ACC112 (cell line): ENCODE measurements around the gene OSR1.

Experiments used
- H2AFZ ChIP-seq: fragments of 200-600 bp; sonication (generic); one replicate; pipeline ENCODE4 v1.6.0; 2017; ENCODE audit warnings: antibody characterized with exemption, low read length; ENCODE audit not compliant: unreplicated experiment
- H3K27ac ChIP-seq: fragments of 200-600 bp; sonication (generic); 2 replicates; pipeline ENCODE4 v1.5.1; 2014; ENCODE audit warnings: low read depth, mild to moderate bottlenecking, antibody characterized with exemption, low read length, moderate library complexity
- H3K27me3 ChIP-seq: fragments of 200-600 bp; sonication (generic); 2 replicates; pipeline ENCODE4 v1.6.1; 2014; ENCODE audit warnings: mild to moderate bottlenecking, antibody characterized with exemption, low read length, moderate library complexity, mixed read lengths; ENCODE audit not compliant: insufficient read depth
- H3K36me3 ChIP-seq: fragments of 200-600 bp; sonication (generic); 2 replicates; pipeline ENCODE4 v1.6.1; 2016; ENCODE audit warnings: mild to moderate bottlenecking, antibody characterized with exemption, low read length, moderate library complexity, mixed read lengths; ENCODE audit not compliant: insufficient read depth
- H3K4me1 ChIP-seq: fragments of 200-600 bp; sonication (generic); one replicate; pipeline ENCODE4 v1.6.1; 2016; ENCODE audit warnings: low read length, mixed read lengths; ENCODE audit not compliant: insufficient read depth, unreplicated experiment, control insufficient read depth
- H3K4me3 ChIP-seq: fragments of 200-600 bp; sonication (generic); 2 replicates; pipeline ENCODE4 v1.5.1; 2014; ENCODE audit warnings: mild to moderate bottlenecking, low read depth, low read length
- H3K79me2 ChIP-seq: fragments of 200-600 bp; sonication (generic); one replicate; pipeline ENCODE4 v1.6.0; 2016; ENCODE audit warnings: low read length; ENCODE audit not compliant: control insufficient read depth, unreplicated experiment, insufficient read depth

Gene OSR1

DNA sequence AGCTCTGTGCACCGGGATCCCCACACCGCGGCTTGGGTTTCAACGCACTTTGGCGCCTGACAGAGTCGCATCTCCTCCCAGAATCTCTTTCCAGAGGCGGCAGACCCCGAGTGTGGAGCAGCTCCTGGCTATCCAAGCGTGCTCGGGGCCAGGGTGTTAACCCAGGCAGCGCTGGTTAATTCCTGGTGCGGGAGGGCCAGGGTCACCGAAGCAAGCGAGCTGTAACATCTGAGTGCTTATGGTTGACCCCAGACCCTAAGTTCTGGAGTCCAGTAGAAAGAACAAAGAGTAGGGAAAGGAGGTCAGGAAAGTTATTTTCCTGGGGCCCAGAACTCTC is 566 bp upstream of the OSR1 start:
- H3K4me3 ChIP-seq = peak overlapping the region; percentile 95
- H3K27me3 ChIP-seq = no peaks in the 10 kb centered on the region
- H3K4me1 ChIP-seq = peaks cover 24% of the 10 kb centered on the region
- H3K36me3 ChIP-seq = no peaks in the 10 kb centered on the region
- no peak overlapping the region for H3K27ac ChIP-seq
- H3K79me2 ChIP-seq = peaks cover 44% of the 10 kb centered on the region
- H2AFZ ChIP-seq = peak overlapping the region; percentile 78

DNA sequence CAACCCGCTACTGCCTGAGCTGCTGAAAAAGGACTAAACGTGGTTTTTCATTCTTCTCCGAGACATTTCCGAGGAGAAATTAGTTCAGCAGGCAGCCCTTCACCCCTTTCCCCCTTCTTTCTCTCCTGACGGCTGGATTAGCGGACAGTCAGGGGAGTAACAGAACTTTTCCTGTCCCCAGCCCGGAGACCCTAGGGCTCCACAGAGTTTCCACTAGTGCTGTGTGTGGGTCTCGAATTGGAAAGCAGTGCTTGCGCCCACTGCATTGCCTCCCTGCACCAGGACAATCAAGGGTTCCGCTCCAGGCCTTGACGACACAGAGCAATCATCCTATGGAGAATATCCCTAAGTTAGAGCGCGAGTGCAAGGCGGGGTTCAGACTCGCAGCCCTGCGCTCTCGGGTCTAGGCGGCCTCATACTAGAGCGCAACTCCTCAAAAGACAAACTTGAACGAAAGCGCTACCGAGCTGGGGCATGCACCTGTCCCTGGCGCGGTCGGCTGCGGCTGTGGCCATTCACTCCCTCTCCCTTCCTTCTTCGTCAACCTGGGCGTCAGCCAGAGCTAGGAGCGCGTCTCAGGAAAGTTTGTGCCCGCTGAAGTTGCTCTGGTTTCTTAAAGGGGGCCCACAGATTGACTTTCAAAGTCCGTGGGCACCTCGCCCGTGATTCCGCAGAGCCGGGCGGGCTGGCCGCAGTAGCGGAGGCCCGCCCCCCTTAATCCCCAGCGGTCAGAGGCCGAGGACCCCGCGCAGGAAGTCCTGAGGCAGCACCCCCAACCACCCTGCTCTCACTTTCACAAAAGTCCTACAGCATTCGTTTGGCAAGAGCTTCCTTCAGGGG is 801 bp downstream of the OSR1 start:
- Histone ChIP-seq H3K79me2 (peaks cover 53% of the 10 kb centered on the region), H3K4me1 (peaks cover 28% of the 10 kb centered on the region), H3K27ac (peak overlapping the region; percentile 17; the same call in 1 of the 2 replicates), H2AFZ (no peak overlapping the region), H3K36me3 (no peaks in the 10 kb centered on the region; the same call in 1 of the 2 replicates), H3K4me3 (peak overlapping the region; percentile 95), H3K27me3 (no peaks in the 10 kb centered on the region)

DNA sequence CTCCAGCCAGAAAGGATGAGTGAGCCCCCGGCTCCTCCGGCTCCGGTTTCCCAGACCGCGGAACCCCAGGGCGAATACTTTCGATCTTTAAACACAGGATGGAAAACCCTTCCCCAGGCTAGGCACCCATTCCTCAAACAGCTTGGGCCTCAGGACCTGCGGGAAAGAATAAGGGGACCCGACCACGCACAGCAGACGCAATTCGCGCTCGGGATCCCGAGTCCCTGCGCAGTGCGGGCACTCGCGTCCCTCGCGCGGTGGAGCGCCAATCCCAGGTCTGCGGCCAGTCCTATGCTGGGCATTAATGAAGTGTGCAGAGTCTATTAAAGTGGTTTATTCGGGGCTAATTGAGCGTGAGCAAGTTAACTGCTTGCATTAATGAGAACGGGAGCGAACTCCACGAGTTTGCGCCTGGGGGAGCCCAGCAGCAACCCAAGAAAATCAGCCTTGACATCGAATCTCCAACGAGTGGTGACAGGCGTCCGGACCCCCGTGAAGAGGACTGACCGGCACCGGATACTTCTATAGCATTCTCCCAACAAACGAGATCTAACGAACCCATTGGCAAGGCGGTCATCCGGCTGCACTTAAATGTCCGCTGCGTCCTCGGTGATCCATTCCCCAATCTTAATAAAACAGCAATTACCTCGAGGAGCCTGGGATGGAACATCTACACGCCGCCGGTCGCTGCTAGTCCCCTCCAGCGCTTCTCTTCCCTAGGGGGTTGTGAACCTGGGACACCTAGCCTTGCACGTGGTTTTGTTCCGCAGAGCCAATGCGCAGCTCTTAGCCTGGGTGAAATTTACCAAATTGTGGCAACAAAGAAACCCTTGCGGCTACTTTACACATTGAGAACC is 1.6 kb downstream of the OSR1 start:
- Histone ChIP-seq H3K36me3 (peaks cover 6% of the 10 kb centered on the region; the same call in 1 of the 2 replicates), H3K4me3 (peak overlapping the region; percentile 95), H3K27ac (peak overlapping the region; percentile 45), H3K4me1 (peaks cover 28% of the 10 kb centered on the region), H2AFZ (peak overlapping the region; percentile 90), H3K27me3 (no peaks in the 10 kb centered on the region), H3K79me2 (peaks cover 53% of the 10 kb centered on the region)

DNA sequence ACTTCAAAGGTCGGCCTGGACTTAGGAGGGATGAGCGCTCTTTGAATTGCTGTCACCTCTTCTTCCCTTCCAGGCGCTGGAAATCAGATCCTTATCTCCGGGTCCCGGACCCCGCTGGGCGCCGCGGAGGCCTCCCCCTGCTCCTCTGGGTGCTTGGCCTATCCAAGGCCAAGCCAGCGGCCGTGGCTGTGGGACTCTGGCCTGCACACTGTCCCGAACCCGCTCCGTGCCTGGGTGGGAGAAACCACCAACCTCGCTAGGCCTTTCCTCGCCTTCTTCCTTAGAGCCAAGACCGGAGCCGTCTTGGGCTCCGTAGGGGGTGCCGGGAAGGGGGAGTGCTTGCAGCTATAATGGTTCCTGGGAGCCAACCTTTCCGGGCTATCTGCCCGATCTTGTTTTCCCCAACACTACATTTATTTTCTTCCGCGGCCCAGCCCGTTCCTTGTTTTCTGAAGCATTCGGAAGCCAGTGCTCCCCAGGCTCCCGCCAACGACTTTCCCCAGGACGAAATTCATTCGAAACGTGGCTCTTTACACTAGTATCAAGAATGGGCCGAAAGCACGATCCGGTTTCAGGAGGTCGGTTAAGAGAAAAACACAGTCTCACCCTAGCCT is 2.4 kb downstream of the OSR1 start:
- Histone ChIP-seq H3K27me3 (no peaks in the 10 kb centered on the region), H3K79me2 (peaks cover 53% of the 10 kb centered on the region), H3K36me3 (peaks cover 8% of the 10 kb centered on the region), H2AFZ (peak overlapping the region; percentile 90), H3K27ac (peak overlapping the region; percentile 45), H3K4me3 (peak overlapping the region; percentile 95), H3K4me1 (peaks cover 28% of the 10 kb centered on the region)

DNA sequence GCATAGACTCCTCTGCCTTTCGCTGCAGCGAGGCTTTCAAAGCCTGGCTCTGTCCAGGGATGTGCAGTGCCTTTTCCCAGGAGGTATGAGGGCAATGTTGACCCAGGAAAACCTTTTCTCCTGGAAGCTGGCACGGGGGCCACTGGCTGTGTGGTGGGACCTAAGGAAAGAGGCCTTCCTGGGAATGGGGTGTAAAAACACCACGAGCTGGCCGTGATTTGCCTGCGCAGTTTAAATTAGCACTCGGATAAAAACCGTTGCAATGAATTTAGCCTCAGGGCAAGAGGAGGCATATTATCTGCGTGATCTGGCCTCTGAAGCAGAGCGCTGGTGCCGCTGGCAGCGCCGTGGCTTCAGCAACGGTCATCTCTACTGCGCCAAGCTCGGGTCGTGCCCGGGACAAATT is 3.0 kb downstream of the OSR1 start:
- peak overlapping the region; percentile 90 for H2AFZ ChIP-seq
- H3K79me2 ChIP-seq = peaks cover 53% of the 10 kb centered on the region
- H3K27me3 ChIP-seq = no peaks in the 10 kb centered on the region
- H3K4me3 ChIP-seq = peak overlapping the region; percentile 95
- H3K36me3 ChIP-seq = peaks cover 13% of the 10 kb centered on the region
- H3K4me1 ChIP-seq = peaks cover 28% of the 10 kb centered on the region
- no peak overlapping the region for H3K27ac ChIP-seq

DNA sequence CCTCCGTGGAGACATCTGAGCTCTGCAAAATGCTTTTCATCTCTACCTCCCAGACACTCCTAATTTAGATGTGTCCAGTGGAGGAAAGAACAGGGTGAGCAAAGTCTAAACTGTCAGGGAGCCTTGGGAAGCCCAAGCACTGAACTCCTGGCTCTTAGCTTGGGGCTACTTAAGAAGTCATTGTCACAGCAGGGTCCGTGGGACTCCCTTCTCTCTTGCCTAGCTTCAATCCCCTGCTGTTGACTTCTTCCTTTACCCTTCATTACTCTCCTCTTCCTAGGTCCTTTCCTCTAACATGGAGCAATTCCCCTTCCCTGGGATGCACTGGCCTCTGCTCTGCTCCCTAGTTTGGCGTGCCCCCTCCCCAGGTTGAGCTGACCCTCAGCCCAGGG is 3.4 kb downstream of the OSR1 start:
- Histone ChIP-seq H3K79me2 (peaks cover 53% of the 10 kb centered on the region), H2AFZ (no peak overlapping the region), H3K27ac (no peak overlapping the region), H3K4me3 (peak overlapping the region; percentile 95), H3K27me3 (no peaks in the 10 kb centered on the region), H3K36me3 (peaks cover 15% of the 10 kb centered on the region), H3K4me1 (peaks cover 28% of the 10 kb centered on the region)

DNA sequence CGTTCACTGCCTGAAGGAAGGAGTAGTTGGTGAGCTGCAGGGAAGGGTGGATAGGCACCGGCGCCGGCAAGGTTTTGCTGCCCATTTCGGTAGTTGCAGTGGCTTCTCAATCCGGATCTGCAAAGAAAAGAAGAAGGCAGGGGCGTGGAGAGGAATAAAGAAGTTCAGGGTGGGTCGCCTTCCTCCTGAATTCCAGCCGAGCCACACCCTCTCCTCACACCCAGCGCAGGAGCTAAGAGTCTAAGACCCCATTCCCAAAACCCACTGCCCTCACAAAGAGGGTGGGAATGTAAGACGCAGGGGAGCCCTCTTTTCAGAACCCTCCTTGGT is 4.7 kb downstream of the OSR1 start:
- no peaks in the 10 kb centered on the region for H3K27me3 ChIP-seq
- no peak overlapping the region for H3K27ac ChIP-seq
- H2AFZ ChIP-seq = no peak overlapping the region
- H3K36me3 ChIP-seq = peaks cover 17% of the 10 kb centered on the region
- H3K4me1 ChIP-seq = peaks cover 21% of the 10 kb centered on the region
- peaks cover 53% of the 10 kb centered on the region for H3K79me2 ChIP-seq
- no peak overlapping the region for H3K4me3 ChIP-seq

DNA sequence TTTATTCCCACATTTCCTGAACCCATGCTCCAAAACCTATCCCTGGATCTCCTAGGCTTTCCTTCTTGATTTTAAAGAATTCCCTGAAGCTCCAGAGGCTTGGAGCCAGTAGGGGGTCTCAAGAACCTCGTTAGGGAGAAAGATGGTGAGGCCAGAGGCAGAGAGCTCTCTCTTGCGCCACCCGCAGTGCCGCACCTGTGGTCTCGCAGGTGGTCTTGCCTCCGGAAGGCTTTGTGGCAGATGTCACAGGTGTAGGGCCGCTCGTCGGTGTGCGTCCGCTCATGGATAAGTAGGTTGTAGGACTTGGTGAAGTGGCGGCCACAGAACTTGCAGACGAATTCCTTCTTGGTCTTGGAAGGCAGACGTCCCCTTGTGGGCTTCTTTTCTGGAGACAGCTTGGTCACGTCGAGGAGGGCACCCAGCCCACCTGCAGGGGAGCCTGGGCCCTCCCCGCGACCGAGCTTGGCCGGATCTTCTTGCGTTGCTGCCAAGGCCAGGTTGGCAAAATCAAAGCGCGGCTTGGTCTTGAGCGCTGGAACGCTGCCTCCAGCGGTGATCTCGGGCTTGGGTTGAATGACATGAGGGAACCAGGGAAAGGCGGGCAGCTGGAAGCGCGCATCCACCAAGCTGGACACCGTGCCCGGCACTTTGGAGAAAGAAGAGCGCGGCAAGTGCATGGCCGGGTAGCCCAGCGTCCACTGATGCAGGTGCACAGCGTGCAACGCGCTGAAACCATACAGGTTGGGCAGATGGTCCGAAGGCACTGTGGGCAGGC is 5.3 kb downstream of the OSR1 start:
- peaks cover 51% of the 10 kb centered on the region for H3K79me2 ChIP-seq

DNA sequence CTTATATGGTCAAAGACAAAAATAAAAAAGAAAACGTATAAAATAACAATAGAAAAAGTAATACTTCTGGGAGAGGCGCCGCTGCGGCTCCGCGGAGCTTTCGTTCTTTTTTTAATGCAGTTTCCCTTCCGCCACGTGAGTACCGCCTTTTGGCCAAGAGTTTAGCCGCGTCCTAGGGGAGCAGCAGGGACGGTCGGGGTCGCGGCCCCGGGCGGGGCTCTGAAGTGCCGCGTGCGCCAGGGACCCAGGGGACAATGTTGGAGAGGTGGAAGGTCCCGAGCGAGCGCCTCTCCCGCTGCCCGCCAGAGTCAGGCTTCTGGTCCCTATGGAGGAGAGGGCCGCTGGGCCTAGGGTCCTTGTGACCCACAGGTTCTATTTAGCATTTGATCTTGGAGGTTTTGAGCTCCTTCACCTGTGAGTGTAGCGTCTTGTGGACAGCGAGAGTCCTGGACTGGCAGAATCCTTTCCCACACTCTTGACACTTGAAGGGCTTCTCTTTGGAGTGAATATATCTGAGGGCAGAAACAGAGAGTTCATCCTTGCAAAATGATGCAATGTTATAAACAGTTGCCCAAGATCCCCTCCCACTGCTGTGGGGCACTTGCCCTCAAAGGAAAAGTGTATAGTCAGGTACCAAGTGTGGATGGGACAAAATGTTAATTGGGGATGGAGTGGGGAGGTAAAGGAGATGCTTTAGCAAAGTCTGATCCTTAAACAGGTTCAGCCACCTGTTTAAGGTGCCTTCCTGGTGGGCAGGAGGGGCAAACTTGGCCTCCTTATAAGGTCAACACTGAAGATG is 6.3 kb downstream of the OSR1 start:
- peaks cover 45% of the 10 kb centered on the region for H3K79me2 ChIP-seq
- no peak overlapping the region for H3K4me3 ChIP-seq
- H3K36me3 ChIP-seq = peaks cover 17% of the 10 kb centered on the region
- H3K27ac ChIP-seq = no peak overlapping the region
- no peaks in the 10 kb centered on the region for H3K27me3 ChIP-seq
- peaks cover 22% of the 10 kb centered on the region for H3K4me1 ChIP-seq
- H2AFZ ChIP-seq = no peak overlapping the region

More for the DNA sequence above, 5.3 kb downstream of the OSR1 start:
- peaks cover 17% of the 10 kb centered on the region for H3K36me3 ChIP-seq
- no peak overlapping the region for H3K4me3 ChIP-seq
- H3K27me3 ChIP-seq = no peaks in the 10 kb centered on the region
- no peak overlapping the region for H2AFZ ChIP-seq
- peaks cover 21% of the 10 kb centered on the region for H3K4me1 ChIP-seq
- H3K27ac ChIP-seq = no peak overlapping the region
